K562 (cell line): Measurements from ENCODE around the gene APP.

ENCODE experiments used
- DNMT1 ChIP-seq: fragments of 450-650 bp; IDR thresholded peaks from 2 replicates; pipeline ENCODE4 v1.6.1; 2016; ENCODE audit warnings: antibody characterized with exemption, mild to moderate bottlenecking
- NFRKB ChIP-seq: fragments of 450-650 bp; IDR thresholded peaks from 2 replicates; pipeline ENCODE4 v1.6.1; 2016; ENCODE audit warnings: low read depth
- POLR2H ChIP-seq: IDR thresholded peaks from 2 replicates; pipeline ENCODE4 v1.6.1; 2016; ENCODE audit warnings: missing genetic modification characterization, low read depth, mild to moderate bottlenecking, control low read depth, missing compliant biosample characterization, moderate library complexity
- SMC3 ChIP-seq: conservative IDR thresholded peaks from 2 replicates; pipeline ENCODE4 v1.6.1; 2011; ENCODE audit warnings: low read depth, low read length, improper control_type of control experiment; ENCODE audit not compliant: insufficient read depth
- ZNF589 ChIP-seq: fragments of 200-800 bp; sonication (Bioruptor generic); IDR thresholded peaks from 2 replicates; pipeline ENCODE4 v1.6.1; 2016; ENCODE audit warnings: low read depth, missing genetic modification characterization, missing compliant biosample characterization
- TF ChIP-seq, protein P1 (sequence below): fragments of 450-650 bp; IDR thresholded peaks from 2 replicates; pipeline ENCODE4 v1.6.1; 2016; ENCODE audit warnings: borderline replicate concordance

DNA sequence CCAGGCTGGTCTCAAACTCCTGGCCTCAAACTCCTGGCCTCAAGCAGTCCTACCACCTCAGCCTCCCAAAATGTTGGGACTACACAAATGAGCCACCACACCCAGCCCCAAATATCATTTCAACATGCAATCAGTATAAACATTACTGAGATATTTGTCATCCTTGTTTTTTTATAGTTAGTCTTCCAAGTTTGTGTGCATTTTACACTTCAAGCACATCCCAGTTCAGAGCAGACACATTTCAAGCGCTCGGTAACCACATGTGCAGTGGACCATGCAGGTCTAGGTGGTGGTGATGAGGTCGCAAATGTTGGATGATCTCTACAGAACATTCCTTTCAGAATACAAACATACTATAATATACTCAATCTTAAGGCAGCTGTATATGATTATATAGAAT lies 23.8 kb upstream of the APP start:
- TF ChIP-seq ZNF589 (CRISPR knock-in tag) = no peak
- TF ChIP-seq SMC3 = no peak
- TF ChIP-seq POLR2H = no peak
- TF ChIP-seq, protein P1, sequence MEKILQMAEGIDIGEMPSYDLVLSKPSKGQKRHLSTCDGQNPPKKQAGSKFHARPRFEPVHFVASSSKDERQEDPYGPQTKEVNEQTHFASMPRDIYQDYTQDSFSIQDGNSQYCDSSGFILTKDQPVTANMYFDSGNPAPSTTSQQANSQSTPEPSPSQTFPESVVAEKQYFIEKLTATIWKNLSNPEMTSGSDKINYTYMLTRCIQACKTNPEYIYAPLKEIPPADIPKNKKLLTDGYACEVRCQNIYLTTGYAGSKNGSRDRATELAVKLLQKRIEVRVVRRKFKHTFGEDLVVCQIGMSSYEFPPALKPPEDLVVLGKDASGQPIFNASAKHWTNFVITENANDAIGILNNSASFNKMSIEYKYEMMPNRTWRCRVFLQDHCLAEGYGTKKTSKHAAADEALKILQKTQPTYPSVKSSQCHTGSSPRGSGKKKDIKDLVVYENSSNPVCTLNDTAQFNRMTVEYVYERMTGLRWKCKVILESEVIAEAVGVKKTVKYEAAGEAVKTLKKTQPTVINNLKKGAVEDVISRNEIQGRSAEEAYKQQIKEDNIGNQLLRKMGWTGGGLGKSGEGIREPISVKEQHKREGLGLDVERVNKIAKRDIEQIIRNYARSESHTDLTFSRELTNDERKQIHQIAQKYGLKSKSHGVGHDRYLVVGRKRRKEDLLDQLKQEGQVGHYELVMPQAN = no peak
- no peak for TF ChIP-seq NFRKB
- no peak for TF ChIP-seq DNMT1
